ENCODE results near the gene SH3GLB1. TPM values are rescaled to one million over a fixed set of nuclear protein-coding genes. Genes with fewer than 3 reads are reported as not detected.

Gene SH3GLB1
- total and polyA plus RNA-seq, 9 of the 15 experiments (the other 6 are each of a cell fraction or from before 2014, with no cell fraction given) = 8.6 to 34.2 (median 24.2) TPM

DNA sequence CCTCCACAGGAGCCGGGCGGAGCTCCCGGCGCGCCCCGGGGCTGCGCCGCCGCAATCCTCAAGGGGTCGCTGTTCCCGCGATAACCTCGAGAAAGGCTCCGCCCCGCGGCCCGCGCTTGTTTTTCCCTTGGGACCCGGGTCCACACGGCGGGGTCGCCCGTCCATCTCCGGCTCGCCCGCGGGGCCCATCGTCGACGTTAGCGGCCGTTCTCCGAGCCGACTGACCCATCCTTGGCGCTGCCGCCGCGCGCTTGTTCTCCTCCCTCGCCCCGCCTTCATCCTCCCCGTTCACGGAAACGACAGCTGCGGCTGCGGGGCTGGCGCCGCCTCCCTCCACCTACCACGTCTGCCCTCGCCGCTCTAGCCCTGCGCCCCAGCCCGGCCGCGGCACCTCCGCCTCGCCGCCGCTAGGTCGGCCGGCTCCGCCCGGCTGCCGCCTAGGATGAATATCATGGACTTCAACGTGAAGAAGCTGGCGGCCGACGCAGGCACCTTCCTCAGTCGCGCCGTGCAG lies at the start of gene SH3GLB1 (continued):
- TF ChIP-seq ZBTB40 (IDR thresholded peaks at IDR 0.05) (no peak), ZBTB40 (CRISPR knock-in tag; IDR thresholded peaks at IDR 0.05) (no peak), DPF2 (IDR thresholded peaks at IDR 0.05) (peak; percentile 9; the same call in 1 of the 2 replicates), ZNF24 (IDR thresholded peaks at IDR 0.05) (no peak; the same call in 1 of the 2 replicates), RBM34 (IDR thresholded peaks at IDR 0.05; ENCODE audit: borderline replicate concordance, insufficient read depth, low read length) (no peak; the same call in 1 of the 2 replicates), HDAC3 (IDR thresholded peaks at IDR 0.05; ENCODE audit: borderline replicate concordance, partially characterized antibody) (no peak), RBM39 (optimal IDR thresholded peaks at IDR 0.05; ENCODE audit: low read depth, low read length) (no peak), SUPT5H (IDR thresholded peaks at IDR 0.05) (peak; percentile 79), MITF (IDR thresholded peaks at IDR 0.05) (0 out of 2 replicates have a peak, but pooled peaks have one; percentile 3), ASH1L (IDR thresholded peaks at IDR 0.05; ENCODE audit: borderline replicate concordance, low read depth, partially characterized antibody) (no peak), HBP1 (CRISPR knock-in tag; IDR thresholded peaks at IDR 0.05) (no peak), ZNF134 (CRISPR knock-in tag; conservative IDR thresholded peaks at IDR 0.05) (no peak), ZKSCAN3 (CRISPR knock-in tag; IDR thresholded peaks at IDR 0.05) (no peak), NFXL1 (CRISPR knock-in tag; IDR thresholded peaks at IDR 0.05) (no peak), SMAD1 (IDR thresholded peaks at IDR 0.05; ENCODE audit: low read depth, low read length, partially characterized antibody) (peak; percentile 18)
- TF ChIP-seq, protein P1, sequence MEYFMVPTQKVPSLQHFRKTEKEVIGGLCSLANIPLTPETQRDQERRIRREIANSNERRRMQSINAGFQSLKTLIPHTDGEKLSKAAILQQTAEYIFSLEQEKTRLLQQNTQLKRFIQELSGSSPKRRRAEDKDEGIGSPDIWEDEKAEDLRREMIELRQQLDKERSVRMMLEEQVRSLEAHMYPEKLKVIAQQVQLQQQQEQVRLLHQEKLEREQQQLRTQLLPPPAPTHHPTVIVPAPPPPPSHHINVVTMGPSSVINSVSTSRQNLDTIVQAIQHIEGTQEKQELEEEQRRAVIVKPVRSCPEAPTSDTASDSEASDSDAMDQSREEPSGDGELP (CRISPR knock-in tag; IDR thresholded peaks at IDR 0.05; ENCODE audit: borderline replicate concordance) = peak; percentile 76; the same call in 1 of the 2 replicates

All from K562 (cell line).